ENCODE data around the gene SLC25A47.

Gene SLC25A47

GRCh38 chr14:100350276-100350926 lies 27.3 kb downstream of the SLC25A47 start:
- DNase-seq: no peak

- no peak for DNase-seq
Observed at GRCh38 chr14:100350986-100351385, 27.8 kb downstream of the SLC25A47 start.

- no peak for DNase-seq
Observed at GRCh38 chr14:100358396-100358795, 35.3 kb downstream of the SLC25A47 start.

GRCh38 chr14:100359111-100359510 lies 36.0 kb downstream of the SLC25A47 start:
- DNase-seq: no peak

GRCh38 chr14:100359881-100360280 lies 36.7 kb downstream of the SLC25A47 start:
- DNase-seq: no peak

- DNase-seq: no peak
Observed at GRCh38 chr14:100361626-100362025, 38.5 kb downstream of the SLC25A47 start.

- no peak for DNase-seq
Observed at GRCh38 chr14:100362311-100362927, 39.3 kb downstream of the SLC25A47 start.

GRCh38 chr14:100363053-100363452 lies 39.9 kb downstream of the SLC25A47 start:
- DNase-seq: no peak

GRCh38 chr14:100364403-100364802 lies 41.3 kb downstream of the SLC25A47 start:
- DNase-seq: no peak

- no peak for DNase-seq
Observed at GRCh38 chr14:100365741-100366140, 42.6 kb downstream of the SLC25A47 start.

- no peak for DNase-seq
Observed at GRCh38 chr14:100369019-100369418, 45.9 kb downstream of the SLC25A47 start.

- no peak for DNase-seq
Observed at GRCh38 chr14:100370003-100370402, 46.9 kb downstream of the SLC25A47 start.

GRCh38 chr14:100371773-100372172 lies 48.6 kb downstream of the SLC25A47 start:
- DNase-seq: no peak

GRCh38 chr14:100372357-100373048 lies 49.4 kb downstream of the SLC25A47 start:
- no peak for DNase-seq

- DNase-seq: no peak
Observed at GRCh38 chr14:100374270-100374669, 51.1 kb downstream of the SLC25A47 start.

- DNase-seq: no peak
Observed at GRCh38 chr14:100374876-100375265, 51.7 kb downstream of the SLC25A47 start.

- no peak for DNase-seq
Observed at GRCh38 chr14:100375266-100375962, 52.3 kb downstream of the SLC25A47 start.

GRCh38 chr14:100375963-100376735 lies 53.0 kb downstream of the SLC25A47 start, which contains the start of gene WDR25:
WDR25 (plus strand) TSS chr14:100376485.
- peak; percentile 86 to 93 for DNase-seq

- no peak for DNase-seq
Observed at GRCh38 chr14:100376751-100377171, 53.6 kb downstream of the SLC25A47 start.

All from hippocampal formation (tissue), 2 donors.